ENCODE data around the gene CSMD2.

GRCh38 chr1:33931111-33931475 is 233.9 kb downstream of the CSMD2 start:
- TF ChIP-seq CTCF (IDR thresholded peaks at IDR 0.05; ENCODE audit: borderline replicate concordance, extremely low read depth, low read length, poor library complexity, severe bottlenecking) (no peak), EZH2 (IDR thresholded peaks at IDR 0.05; ENCODE audit: borderline replicate concordance, low read depth, low read length, severe bottlenecking) (no peak)
